A549 (cell line): ENCODE data around the gene PAIP2B.

Experiments used
- CTCF ChIP-seq: fragments of >200 bp; sonication (Bioruptor Twin); formaldehyde crosslinking; IDR thresholded peaks from 3 replicates; pipeline ENCODE4 v1.5.1; 2016
- TP53 ChIP-seq: fragments of 250-450 bp; sonication (Bioruptor Pico); IDR thresholded peaks from 2 replicates; pipeline ENCODE4 v1.5.0; 2021; ENCODE audit warnings: mild to moderate bottlenecking, moderate library complexity

GRCh38 chr2:71254078-71254477 lies 27.2 kb upstream of the PAIP2B start:
- TF ChIP-seq TP53 (no peak), CTCF (no peak)
